Measurements from ENCODE around the gene CTNNB1. TPM values are rescaled to one million over a fixed set of nuclear protein-coding genes. Genes with fewer than 3 reads are reported as not detected.
A peak's percentile ranks its signal among the peaks of the same experiment; 100 is the strongest.

CTNNB1 gene
- total and polyA plus RNA-seq, 2 of the 13 experiments (the other 11 are each of a cell fraction or from before 2014, with no cell fraction given) = 398 to 489 TPM

- TF ChIP-seq ZNF577 (CRISPR knock-in tag; IDR thresholded peaks at IDR 0.05; ENCODE audit: borderline replicate concordance, low read depth) (no peak), HDAC2 (CRISPR knock-in tag; IDR thresholded peaks at IDR 0.05) (peak; percentile 76), HMGA1 (CRISPR knock-in tag; conservative IDR thresholded peaks at IDR 0.05) (no peak), ZKSCAN8 (CRISPR knock-in tag; IDR thresholded peaks at IDR 0.05; ENCODE audit: borderline replicate concordance) (peak; percentile 43; the same call in 1 of the 2 replicates), TFDP2 (CRISPR knock-in tag; IDR thresholded peaks at IDR 0.05) (no peak), ZBTB10 (CRISPR knock-in tag; IDR thresholded peaks at IDR 0.05; ENCODE audit: borderline replicate concordance) (no peak), TSC22D2 (CRISPR knock-in tag; IDR thresholded peaks at IDR 0.05; ENCODE audit: borderline replicate concordance) (no peak), POGZ (CRISPR knock-in tag; IDR thresholded peaks at IDR 0.05) (peak; percentile 57), REL (CRISPR knock-in tag; conservative IDR thresholded peaks at IDR 0.05) (no peak), RAD21 (CRISPR knock-in tag; IDR thresholded peaks at IDR 0.05) (no peak), BRD4 (CRISPR knock-in tag; IDR thresholded peaks at IDR 0.05) (no peak), EZH2 (conservative IDR thresholded peaks at IDR 0.05; ENCODE audit: low read depth, low read length) (no peak), ZNF549 (CRISPR knock-in tag; IDR thresholded peaks at IDR 0.05) (no peak), NAIF1 (CRISPR knock-in tag; IDR thresholded peaks at IDR 0.05; ENCODE audit: borderline replicate concordance) (no peak), MIER3 (CRISPR knock-in tag; IDR thresholded peaks at IDR 0.05; ENCODE audit: borderline replicate concordance) (no peak), MATR3 (CRISPR knock-in tag; IDR thresholded peaks at IDR 0.05) (no peak), GTF3A (CRISPR knock-in tag; conservative IDR thresholded peaks at IDR 0.05) (no peak), ZBTB26 (CRISPR knock-in tag; IDR thresholded peaks at IDR 0.05; ENCODE audit: borderline replicate concordance) (no peak), ZNF414 (CRISPR knock-in tag; IDR thresholded peaks at IDR 0.05) (no peak), KLF11 (CRISPR knock-in tag; IDR thresholded peaks at IDR 0.05) (no peak), PAWR (CRISPR knock-in tag; IDR thresholded peaks at IDR 0.05; ENCODE audit: borderline replicate concordance) (no peak)
Observed at GRCh38 chr3:41247055-41248004, 48.0 kb downstream of the CTNNB1 start (continued).

All from HepG2 (cell line).